ENCODE results near the gene RASAL1. TPM values are rescaled to one million over a fixed set of nuclear protein-coding genes. Genes with fewer than 3 reads are reported as not detected.
A peak's percentile ranks its signal among the peaks of the same experiment; 100 is the strongest.

The RASAL1 gene
- total RNA-seq, 1 donor from 2014 or later, result 0.34 TPM

DNA sequence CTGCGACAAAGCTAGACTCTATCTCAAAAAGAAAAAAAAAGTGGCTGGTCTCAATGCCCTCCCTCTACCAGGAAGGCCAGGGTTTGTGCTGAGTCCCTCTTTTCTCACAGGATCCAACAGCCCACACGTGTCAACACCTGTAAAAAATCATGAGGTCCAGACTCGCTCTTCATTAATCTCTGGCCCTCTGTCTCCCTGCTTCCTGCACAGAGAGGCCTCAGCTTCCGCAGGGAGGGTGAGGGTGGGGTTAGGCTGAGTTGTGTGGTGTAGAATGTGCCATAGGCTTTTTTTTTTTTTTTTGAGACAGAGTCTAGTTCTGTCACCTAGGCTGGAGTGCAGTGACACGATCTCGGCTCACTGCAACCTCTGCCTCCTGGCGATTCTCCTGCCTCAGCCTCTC lies 20.1 kb upstream of the RASAL1 start:
- no peak overlapping the region for H3K27ac Mint-ChIP-seq
- intact Hi-C loops (cut with micrococcal nuclease), result no loop called here
- DNase-seq (ENCODE audit: low spot score), result no peak
- H3K36me3 Mint-ChIP-seq (ENCODE audit: low read depth), result peaks cover 20% of the 10 kb centered on the region
- H3K27me3 Mint-ChIP-seq (ENCODE audit: insufficient read depth), result peaks cover 21% of the 10 kb centered on the region
- H3K4me1 Mint-ChIP-seq (ENCODE audit: low read depth), result no peaks in the 10 kb centered on the region
- H3K4me3 Mint-ChIP-seq, result no peak overlapping the region
- no peaks in the 10 kb centered on the region for H3K9me3 Mint-ChIP-seq

DNA sequence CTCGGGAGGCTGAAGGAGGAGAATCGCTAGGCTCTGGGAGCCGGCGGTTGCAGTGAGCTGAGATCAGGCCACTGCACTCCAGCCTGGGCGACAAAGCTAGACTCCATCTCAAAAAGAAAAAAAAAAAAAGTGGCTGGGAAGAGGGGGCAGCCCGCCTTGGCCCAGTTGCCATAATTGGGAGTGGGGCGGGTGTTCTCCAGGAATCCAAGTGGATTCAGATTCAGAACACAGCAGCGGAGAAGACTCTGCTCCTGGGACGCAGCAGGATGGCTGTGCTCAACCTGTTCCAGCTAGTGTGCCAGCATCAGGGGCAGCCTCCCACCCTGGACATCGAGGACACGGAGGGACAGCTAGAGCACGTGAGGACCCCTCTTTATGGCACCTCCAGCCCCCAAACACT lies 19.5 kb upstream of the RASAL1 start:
- intact Hi-C loops (cut with micrococcal nuclease), result no loop called here
- Mint-ChIP-seq H3K4me1 (ENCODE audit: low read depth) (no peaks in the 10 kb centered on the region), H3K27me3 (ENCODE audit: insufficient read depth) (peaks cover 21% of the 10 kb centered on the region), H3K9me3 (no peaks in the 10 kb centered on the region), H3K27ac (no peak overlapping the region), H3K36me3 (ENCODE audit: low read depth) (peaks cover 16% of the 10 kb centered on the region), H3K4me3 (no peak overlapping the region)
- DNase-seq (ENCODE audit: low spot score), result no peak

DNA sequence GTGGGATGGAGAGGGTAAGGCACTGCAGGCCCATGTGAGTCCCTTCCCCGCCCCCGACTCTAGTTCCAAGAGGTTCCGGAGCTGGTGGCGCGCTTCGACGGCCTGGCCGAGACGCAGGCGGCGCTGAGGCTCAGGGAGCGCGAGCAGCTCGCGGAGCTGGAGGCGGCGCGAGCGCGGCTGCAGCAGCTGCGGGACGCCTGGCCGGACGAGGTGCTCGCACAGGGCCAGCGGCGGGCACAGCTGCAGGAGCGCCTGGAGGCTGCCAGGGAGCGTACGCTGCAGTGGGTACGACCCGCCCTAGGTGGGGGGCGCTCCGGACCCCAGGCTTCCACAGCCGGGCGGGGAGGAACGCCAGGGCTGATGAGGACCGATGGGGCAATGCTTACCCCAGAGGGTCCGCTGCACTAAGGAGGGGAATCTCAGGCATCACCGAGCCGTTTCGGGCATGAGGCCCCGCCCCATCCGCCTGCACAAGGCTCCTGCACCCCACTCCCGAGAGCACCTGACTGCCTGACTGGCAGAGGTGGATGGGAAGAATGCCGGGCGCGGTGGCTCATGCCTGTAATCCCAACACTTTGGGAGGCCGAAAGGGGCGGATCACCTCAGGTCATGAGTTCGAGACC lies 18.9 kb upstream of the RASAL1 start:
- H3K36me3 Mint-ChIP-seq (ENCODE audit: low read depth), result peaks cover 15% of the 10 kb centered on the region
- H3K9me3 Mint-ChIP-seq, result no peaks in the 10 kb centered on the region
- H3K4me1 Mint-ChIP-seq (ENCODE audit: low read depth), result no peaks in the 10 kb centered on the region
- H3K27me3 Mint-ChIP-seq (ENCODE audit: insufficient read depth), result peaks cover 24% of the 10 kb centered on the region
- no peak overlapping the region for H3K27ac Mint-ChIP-seq
- no peak for DNase-seq (ENCODE audit: low spot score)
- H3K4me3 Mint-ChIP-seq, result peak overlapping the region; percentile 61
- intact Hi-C loops (cut with micrococcal nuclease), result loop anchor here (5.0 kb wide), 1 partner anchor 57 kb away; no protein-coding TSS in a partner anchor

DNA sequence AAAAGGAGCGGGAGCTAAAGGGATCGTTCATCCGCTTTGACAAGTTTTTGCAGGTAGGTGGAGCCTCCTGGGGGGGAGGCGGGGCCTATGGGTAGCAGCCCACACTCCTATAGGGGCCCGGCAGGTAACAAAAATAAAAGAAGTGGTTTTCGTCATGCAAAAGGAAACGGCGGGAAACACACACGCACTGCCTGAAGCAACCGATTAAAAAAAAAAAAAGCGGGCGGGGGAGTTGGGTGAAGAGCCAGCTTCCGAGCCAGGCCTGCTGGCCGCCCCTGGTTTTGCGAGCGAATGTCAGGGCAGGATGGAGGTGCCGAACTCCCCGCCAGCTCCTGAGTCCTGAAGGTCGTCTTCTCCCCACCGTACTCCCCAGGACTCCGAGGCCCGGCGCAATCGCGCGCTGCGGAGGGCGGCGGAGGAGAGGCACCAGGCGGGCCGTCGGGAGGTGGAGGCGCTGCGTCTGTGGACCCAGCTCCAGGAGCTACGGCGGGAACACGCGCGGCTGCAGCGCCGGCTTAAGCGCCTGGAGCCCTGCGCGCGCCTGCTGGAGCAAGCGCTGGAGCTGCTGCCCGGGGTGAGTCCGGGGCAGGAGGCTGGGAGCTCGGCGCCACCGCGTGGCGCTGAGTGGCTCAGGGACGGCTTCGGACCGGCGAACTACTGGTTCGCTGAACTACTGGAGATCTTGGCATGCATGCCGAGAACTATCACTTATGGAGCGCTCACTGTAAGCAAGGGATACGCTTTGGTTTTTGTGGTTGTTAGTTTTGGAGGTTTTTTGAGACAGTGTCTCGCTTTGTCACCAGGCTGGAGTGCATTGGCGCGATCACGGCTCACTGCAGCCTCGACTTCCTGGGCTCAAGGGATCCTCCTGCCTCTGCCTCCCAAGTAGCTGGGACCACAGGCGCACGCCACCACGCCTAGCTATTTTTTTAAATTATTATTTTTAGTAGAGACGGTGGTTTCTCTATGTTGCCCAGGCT lies 17.6 kb upstream of the RASAL1 start:
- Mint-ChIP-seq H3K27me3 (ENCODE audit: insufficient read depth) (peaks cover 24% of the 10 kb centered on the region), H3K27ac (no peak overlapping the region), H3K36me3 (ENCODE audit: low read depth) (peaks cover 10% of the 10 kb centered on the region), H3K4me1 (ENCODE audit: low read depth) (no peaks in the 10 kb centered on the region), H3K9me3 (no peaks in the 10 kb centered on the region), H3K4me3 (peak overlapping the region; percentile 65)
- DNase-seq (ENCODE audit: low spot score), result peak; percentile 35
- intact Hi-C loops (cut with micrococcal nuclease), result loop anchor here (1.0 to 5.0 kb wide), 3 partner anchors 16 to 105 kb away; no protein-coding TSS in a partner anchor

DNA sequence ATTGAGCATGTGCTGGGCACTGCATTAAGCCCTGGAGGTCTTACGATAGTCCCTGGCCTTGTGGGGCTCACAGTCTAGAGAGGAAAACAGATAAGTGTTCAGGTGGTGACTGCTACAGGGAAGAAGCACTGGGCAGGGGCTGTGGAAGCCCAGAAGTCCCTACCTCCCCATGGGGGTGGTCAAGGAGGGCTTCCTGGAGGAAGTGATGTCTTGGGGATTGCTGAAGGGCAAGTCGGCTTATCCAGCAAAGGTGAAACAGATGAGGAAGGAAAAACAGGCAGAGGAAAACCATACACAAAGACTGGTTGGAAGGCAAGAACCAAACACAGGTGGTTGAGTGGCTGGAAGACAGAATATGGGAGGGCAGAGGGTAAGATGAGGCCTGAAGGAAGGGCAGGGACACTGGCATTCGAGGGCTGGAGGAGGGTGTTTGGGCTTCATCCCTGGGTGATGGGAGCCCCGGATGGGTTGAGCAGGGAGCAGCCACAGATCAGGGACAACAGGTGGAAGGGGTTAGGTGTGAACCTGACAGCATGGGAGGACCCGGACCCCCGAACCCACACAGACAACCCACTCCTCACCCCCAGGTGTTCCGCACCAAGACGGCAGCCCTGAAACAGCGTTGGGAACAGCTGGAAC lies 16.8 kb upstream of the RASAL1 start:
- Mint-ChIP-seq H3K9me3 (no peaks in the 10 kb centered on the region), H3K27me3 (ENCODE audit: insufficient read depth) (peaks cover 26% of the 10 kb centered on the region), H3K4me3 (peak overlapping the region; percentile 65), H3K36me3 (ENCODE audit: low read depth) (peaks cover 5% of the 10 kb centered on the region), H3K27ac (no peak overlapping the region), H3K4me1 (ENCODE audit: low read depth) (no peaks in the 10 kb centered on the region)
- no peak for DNase-seq (ENCODE audit: low spot score)
- intact Hi-C loops (cut with micrococcal nuclease), result loop anchor here (1.0 to 5.0 kb wide), 3 partner anchors 16 to 104 kb away; no protein-coding TSS in a partner anchor

DNA sequence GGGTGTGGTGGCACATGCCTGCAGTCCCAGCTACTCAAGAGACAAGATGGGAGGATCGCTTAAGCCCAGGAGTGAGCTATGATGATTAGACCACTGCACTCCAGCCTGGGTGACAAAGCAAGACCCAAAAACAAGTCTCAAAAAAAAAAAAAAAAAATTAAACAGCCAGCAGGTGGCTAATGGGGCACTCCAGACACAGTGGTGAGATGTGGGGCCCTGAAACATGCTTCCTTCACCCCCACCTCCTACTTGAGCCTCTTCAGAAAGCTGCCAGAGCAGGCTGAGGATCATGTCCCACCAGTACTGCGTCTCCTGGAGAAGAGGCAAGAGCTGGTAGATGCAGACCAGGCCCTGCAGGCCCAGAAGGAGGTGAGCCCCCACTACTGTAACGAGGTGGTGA lies 16.1 kb upstream of the RASAL1 start:
- intact Hi-C loops (cut with micrococcal nuclease), result loop anchor here (1.0 to 5.0 kb wide), 3 partner anchors 15 to 103 kb away; no protein-coding TSS in a partner anchor
- peak overlapping the region; percentile 65 for H3K4me3 Mint-ChIP-seq
- no peaks in the 10 kb centered on the region for H3K36me3 Mint-ChIP-seq (ENCODE audit: low read depth)
- DNase-seq (ENCODE audit: low spot score), result no peak
- H3K27ac Mint-ChIP-seq, result no peak overlapping the region
- no peaks in the 10 kb centered on the region for H3K4me1 Mint-ChIP-seq (ENCODE audit: low read depth)
- H3K27me3 Mint-ChIP-seq (ENCODE audit: insufficient read depth), result peaks cover 28% of the 10 kb centered on the region
- H3K9me3 Mint-ChIP-seq, result no peaks in the 10 kb centered on the region

DNA sequence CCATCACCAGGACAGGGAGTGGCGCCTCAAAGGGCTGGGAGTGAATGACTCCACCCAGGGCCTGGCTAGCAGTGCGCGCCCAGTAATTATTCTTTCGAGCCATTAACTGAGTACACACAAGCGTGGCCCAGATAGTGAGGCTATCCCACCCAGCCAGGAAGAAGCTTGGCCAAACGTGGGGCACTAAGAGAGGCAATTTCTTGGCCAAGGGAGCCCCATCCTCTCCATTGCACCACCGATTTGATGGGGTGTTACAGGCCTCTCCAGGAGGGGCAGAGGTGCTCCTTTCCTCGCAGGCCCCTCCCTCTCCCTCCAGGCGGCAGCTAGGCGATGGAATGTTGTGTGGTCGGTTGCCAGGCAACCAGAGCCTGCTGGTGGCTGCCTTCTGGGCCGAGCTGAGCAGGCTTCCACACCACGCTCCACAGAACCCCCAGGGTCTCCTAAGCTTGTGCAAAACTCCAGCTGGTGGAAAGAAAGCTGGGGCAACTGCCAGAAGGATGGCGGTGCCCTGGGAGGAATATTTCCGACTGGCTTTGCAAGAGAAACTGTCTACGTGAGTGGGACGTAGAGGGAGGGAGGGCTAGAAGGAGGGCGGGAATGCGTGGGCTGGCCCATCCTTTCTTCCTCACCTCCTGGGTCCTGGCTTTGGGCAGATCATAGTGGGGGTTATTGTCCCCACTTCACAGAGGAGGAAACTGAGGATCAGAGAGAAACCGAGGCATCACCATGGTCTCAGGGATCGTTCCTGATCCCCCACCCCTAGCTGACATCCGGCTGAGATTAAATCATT lies 14.0 kb upstream of the RASAL1 start, which contains the start of gene CFAP73:
CFAP73 (plus strand) TSS at position 364 of the 790 bp plus-strand sequence; CDS start at position 498, 134 bp downstream.
- no peaks in the 10 kb centered on the region for H3K9me3 Mint-ChIP-seq
- H3K4me1 Mint-ChIP-seq (ENCODE audit: low read depth), result no peaks in the 10 kb centered on the region
- intact Hi-C loops (cut with micrococcal nuclease), result loop anchor here (5.0 kb wide), 1 partner anchor 52 kb away; no protein-coding TSS in a partner anchor
- no peak within 1 kb of the TSS for H3K4me3 Mint-ChIP-seq
- H3K36me3 Mint-ChIP-seq (ENCODE audit: low read depth), result no peaks in the 10 kb centered on the region
- peaks cover 34% of the 10 kb centered on the region for H3K27me3 Mint-ChIP-seq (ENCODE audit: insufficient read depth)
- DNase-seq (ENCODE audit: low spot score), result no peak
- no peak within 1 kb of the TSS for H3K27ac Mint-ChIP-seq

DNA sequence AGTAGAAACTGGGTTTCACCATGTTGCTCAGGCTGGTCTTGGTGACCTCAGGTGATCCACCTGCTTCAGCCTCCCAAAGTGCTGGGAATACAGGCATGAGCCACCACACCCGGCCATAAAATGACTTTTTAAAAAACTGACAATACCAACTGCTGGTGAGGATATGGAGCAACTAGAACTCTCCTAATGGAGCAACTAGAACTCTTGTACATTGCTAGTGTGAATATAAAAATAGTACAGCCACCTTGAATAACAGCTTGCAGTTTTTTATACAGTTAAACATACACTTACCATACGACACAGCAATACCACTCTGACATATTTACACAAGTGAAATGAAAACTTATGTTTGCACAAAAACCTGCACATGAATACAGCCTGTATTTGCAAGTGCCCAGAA lies 11.4 kb upstream of the RASAL1 start:
- Mint-ChIP-seq H3K4me1 (ENCODE audit: low read depth) (no peaks in the 10 kb centered on the region), H3K9me3 (no peaks in the 10 kb centered on the region), H3K27me3 (ENCODE audit: insufficient read depth) (peaks cover 20% of the 10 kb centered on the region), H3K27ac (no peak overlapping the region), H3K4me3 (no peak overlapping the region), H3K36me3 (ENCODE audit: low read depth) (no peaks in the 10 kb centered on the region)
- no peak for DNase-seq (ENCODE audit: low spot score)
- intact Hi-C loops (cut with micrococcal nuclease), result no loop called here

DNA sequence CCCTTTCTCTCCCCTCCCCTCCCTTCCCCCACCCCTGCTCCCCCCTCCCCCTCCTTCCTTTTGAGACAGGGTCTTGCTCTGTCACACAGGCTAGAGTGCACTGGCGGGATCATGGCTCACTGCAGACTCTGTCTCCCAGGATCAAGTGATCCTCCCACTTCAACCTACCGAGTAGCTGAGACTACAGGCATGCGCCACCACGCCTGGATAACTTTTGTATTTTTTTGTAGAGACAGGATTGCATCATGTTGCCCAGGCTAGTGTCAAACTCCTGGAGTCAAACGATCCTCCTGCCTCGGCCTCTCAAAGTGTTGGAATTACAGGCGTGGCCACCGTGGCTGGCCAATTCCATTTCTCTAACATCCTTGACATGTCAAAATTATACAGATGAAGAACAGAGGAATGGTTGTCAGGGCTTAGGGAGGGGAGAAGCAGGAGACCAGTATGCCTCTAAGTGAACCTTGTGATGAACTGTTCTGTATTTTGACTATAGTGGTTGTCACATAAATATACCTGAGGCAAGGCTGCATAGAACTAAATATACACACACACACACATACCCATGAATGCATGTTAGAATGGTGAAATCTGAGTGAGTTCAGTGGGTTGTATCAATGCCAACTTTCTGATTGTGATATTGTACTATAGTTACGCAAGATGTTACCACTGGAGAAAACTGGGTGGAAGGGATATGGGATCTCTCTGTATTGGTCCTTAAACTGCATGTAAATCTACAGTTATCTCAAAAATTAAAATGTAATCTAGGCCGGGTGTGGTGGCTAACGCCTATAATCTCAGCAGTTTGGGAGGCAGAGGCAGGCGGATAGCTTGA lies 10.4 kb upstream of the RASAL1 start:
- intact Hi-C loops (cut with micrococcal nuclease), result no loop called here

DNA sequence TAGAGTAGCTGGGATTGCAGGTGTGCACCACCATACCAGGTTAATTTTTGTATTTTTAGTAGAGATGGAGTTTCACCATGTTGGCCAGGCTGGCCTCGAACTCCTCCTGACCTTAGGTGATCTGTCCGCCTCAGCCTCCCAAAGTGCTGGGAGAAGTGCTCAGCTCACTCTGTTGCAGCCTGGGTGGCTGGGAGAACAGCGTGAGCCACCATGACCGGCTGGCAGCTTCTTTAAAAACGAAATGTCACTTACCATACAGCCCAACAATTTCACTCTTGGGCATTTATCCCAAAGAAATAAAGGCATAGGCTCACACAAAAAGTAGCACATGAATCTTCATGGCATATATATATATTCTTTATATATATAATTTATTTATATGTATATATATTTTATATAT lies 9.2 kb upstream of the RASAL1 start:
- no peaks in the 10 kb centered on the region for H3K36me3 Mint-ChIP-seq (ENCODE audit: low read depth)
- no peak for DNase-seq (ENCODE audit: low spot score)
- H3K27me3 Mint-ChIP-seq (ENCODE audit: insufficient read depth), result peaks cover 13% of the 10 kb centered on the region
- H3K27ac Mint-ChIP-seq, result no peak overlapping the region
- no peaks in the 10 kb centered on the region for H3K9me3 Mint-ChIP-seq
- no peaks in the 10 kb centered on the region for H3K4me1 Mint-ChIP-seq (ENCODE audit: low read depth)
- no peak overlapping the region for H3K4me3 Mint-ChIP-seq
- intact Hi-C loops (cut with micrococcal nuclease), result no loop called here

More for the DNA sequence above, 10.4 kb upstream of the RASAL1 start:
- DNase-seq (ENCODE audit: low spot score), result no peak
- no peaks in the 10 kb centered on the region for H3K4me1 Mint-ChIP-seq (ENCODE audit: low read depth)
- no peak overlapping the region for H3K4me3 Mint-ChIP-seq
- H3K9me3 Mint-ChIP-seq, result no peaks in the 10 kb centered on the region
- H3K27me3 Mint-ChIP-seq (ENCODE audit: insufficient read depth), result peaks cover 15% of the 10 kb centered on the region
- H3K27ac Mint-ChIP-seq, result no peak overlapping the region
- no peaks in the 10 kb centered on the region for H3K36me3 Mint-ChIP-seq (ENCODE audit: low read depth)

DNA sequence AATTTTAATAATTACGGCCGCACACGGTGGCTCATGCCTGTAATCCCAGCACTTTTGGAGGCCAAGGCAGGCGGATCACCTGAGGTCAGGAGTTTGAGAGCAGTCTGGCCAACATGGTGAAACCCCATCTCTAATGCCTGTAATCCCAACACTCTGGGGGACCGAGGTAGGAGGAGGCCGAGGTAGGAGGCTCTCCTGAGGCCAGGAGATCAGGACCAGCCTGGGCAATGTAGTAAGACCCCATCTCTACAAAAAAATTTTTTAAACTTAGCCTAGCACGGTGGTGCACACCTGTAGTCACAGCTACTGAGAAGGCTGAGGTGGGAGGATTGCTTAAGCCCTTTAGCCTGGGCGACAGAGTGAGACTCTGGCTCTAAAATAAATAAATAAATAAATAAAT lies 8.4 kb upstream of the RASAL1 start:
- DNase-seq (ENCODE audit: low spot score), result no peak
- intact Hi-C loops (cut with micrococcal nuclease), result no loop called here
- H3K27me3 Mint-ChIP-seq (ENCODE audit: insufficient read depth), result peaks cover 15% of the 10 kb centered on the region
- no peaks in the 10 kb centered on the region for H3K36me3 Mint-ChIP-seq (ENCODE audit: low read depth)
- no peaks in the 10 kb centered on the region for H3K9me3 Mint-ChIP-seq
- H3K4me3 Mint-ChIP-seq, result no peak overlapping the region
- no peaks in the 10 kb centered on the region for H3K4me1 Mint-ChIP-seq (ENCODE audit: low read depth)
- no peak overlapping the region for H3K27ac Mint-ChIP-seq
